HEK293 (cell line): ENCODE measurements around the gene SKOR1.

Source experiments
- CTCF ChIA-PET: fragments of 350-600 bp; formaldehyde crosslinking; extraction: SDS; loops from one replicate; lab custom pipeline; 2021; ENCODE audit warnings: antibody characterized with exemption; lab: Yijun Ruan, JAX
- POLR2A ChIA-PET: fragments of 300-600 bp; formaldehyde crosslinking; extraction: SDS; loops from one replicate; lab custom pipeline; 2020; ENCODE audit warnings: antibody characterized with exemption, inconsistent platforms; lab: Yijun Ruan, JAX
- H3K27ac ChIP-seq: fragments of 200-500 bp; sonication (Bioruptor generic); 2 replicates; pipeline ENCODE4 v1.5.1; 2014; ENCODE audit warnings: low read depth, low read length, control low read depth, inconsistent platforms; ENCODE audit errors: extremely low read depth
- H3K36me3 ChIP-seq, 2 experiments: fragments of 200-500 bp in 1 of 2; sonication (Bioruptor generic) in 1 of 2; 1 replicate in 1 of 2; 2 replicates in 1 of 2; pipeline ENCODE4 v1.5.1; 2014 to 2017; ENCODE audit warnings: inconsistent platforms in 2 of 2, low read length in 2 of 2; ENCODE audit not compliant: control insufficient read depth in 2 of 2, insufficient read depth in 1 of 2
- H3K4me1 ChIP-seq: fragments of 200-500 bp; sonication (Bioruptor generic); 2 replicates; pipeline ENCODE4 v1.5.1; 2014; ENCODE audit warnings: mild to moderate bottlenecking, low read length, inconsistent platforms; ENCODE audit not compliant: control insufficient read depth, insufficient read depth
- H3K4me3 ChIP-seq: 2 replicates; pipeline ENCODE4 v1.5.1; 2011; ENCODE audit warnings: low read depth, mild to moderate bottlenecking, control low read depth, low read length, moderate library complexity
- H3K9me3 ChIP-seq: fragments of 200-500 bp; sonication (Bioruptor generic); 2 replicates; pipeline ENCODE4 v1.5.1; 2014; ENCODE audit warnings: low read depth, low read length, inconsistent platforms; ENCODE audit not compliant: control insufficient read depth, insufficient read depth
- INSM2 ChIP-seq: fragments of 450-650 bp; formaldehyde crosslinking; IDR thresholded peaks from 2 replicates; pipeline ENCODE4 v1.5.1; 2016; ENCODE audit warnings: missing biosample characterization, missing genetic modification characterization
- KLF7 ChIP-seq: fragments of 450-650 bp; formaldehyde crosslinking; IDR thresholded peaks from 2 replicates; pipeline ENCODE4 v1.5.1; 2016; ENCODE audit warnings: missing biosample characterization, missing genetic modification characterization, borderline replicate concordance
- KLF8 ChIP-seq: fragments of 450-650 bp; formaldehyde crosslinking; IDR thresholded peaks from 2 replicates; pipeline ENCODE4 v1.5.1; 2016; ENCODE audit warnings: missing biosample characterization, missing genetic modification characterization
- PBX3 ChIP-seq: sonication (generic); formaldehyde crosslinking; IDR thresholded peaks from 2 replicates; pipeline ENCODE4 v1.8.1; 2022; ENCODE audit warnings: mild to moderate bottlenecking, moderate library complexity, missing genetic modification reagents
- PRDM2 ChIP-seq: fragments of 450-650 bp; formaldehyde crosslinking; IDR thresholded peaks from 2 replicates; pipeline ENCODE4 v1.5.1; 2016; ENCODE audit warnings: missing biosample characterization, missing genetic modification characterization, borderline replicate concordance
- PRDM4 ChIP-seq: fragments of 450-650 bp; formaldehyde crosslinking; IDR thresholded peaks from 2 replicates; pipeline ENCODE4 v1.5.1; 2017; ENCODE audit warnings: missing biosample characterization, missing genetic modification characterization
- ZBTB10 ChIP-seq: fragments of 450-650 bp; formaldehyde crosslinking; IDR thresholded peaks from 2 replicates; pipeline ENCODE4 v1.5.1; 2016; ENCODE audit warnings: missing biosample characterization, missing genetic modification characterization
- ZBTB17 ChIP-seq: fragments of 450-650 bp; formaldehyde crosslinking; IDR thresholded peaks from 2 replicates; pipeline ENCODE4 v1.5.1; 2016; ENCODE audit warnings: missing biosample characterization, missing genetic modification characterization
- ZBTB48 ChIP-seq: fragments of 450-650 bp; formaldehyde crosslinking; IDR thresholded peaks from 2 replicates; pipeline ENCODE4 v1.5.1; 2016; ENCODE audit warnings: missing biosample characterization, missing genetic modification characterization
- ZFP37 ChIP-seq: fragments of 450-650 bp; formaldehyde crosslinking; IDR thresholded peaks from 2 replicates; pipeline ENCODE4 v1.5.1; 2016; ENCODE audit warnings: missing biosample characterization, missing genetic modification characterization
- ZNF140 ChIP-seq: fragments of 450-650 bp; formaldehyde crosslinking; IDR thresholded peaks from 2 replicates; pipeline ENCODE4 v1.5.1; 2016; ENCODE audit warnings: missing biosample characterization, missing genetic modification characterization
- ZNF169 ChIP-seq: fragments of 450-650 bp; formaldehyde crosslinking; IDR thresholded peaks from 2 replicates; pipeline ENCODE4 v1.5.1; 2016; ENCODE audit warnings: missing biosample characterization, missing genetic modification characterization
- ZNF223 ChIP-seq: fragments of 450-650 bp; formaldehyde crosslinking; IDR thresholded peaks from 2 replicates; pipeline ENCODE4 v1.5.1; 2016; ENCODE audit warnings: missing biosample characterization, missing genetic modification characterization
- ZNF280C ChIP-seq: fragments of 450-650 bp; formaldehyde crosslinking; IDR thresholded peaks from 2 replicates; pipeline ENCODE4 v1.5.1; 2016; ENCODE audit warnings: missing biosample characterization, missing genetic modification characterization
- ZNF488 ChIP-seq: fragments of 450-650 bp; formaldehyde crosslinking; IDR thresholded peaks from 2 replicates; pipeline ENCODE4 v1.5.1; 2016; ENCODE audit warnings: missing biosample characterization, missing genetic modification characterization
- ZNF501 ChIP-seq: fragments of 450-650 bp; formaldehyde crosslinking; IDR thresholded peaks from 2 replicates; pipeline ENCODE4 v1.5.1; 2016; ENCODE audit warnings: missing biosample characterization, missing genetic modification characterization
- ZNF510 ChIP-seq: fragments of 450-650 bp; formaldehyde crosslinking; IDR thresholded peaks from 2 replicates; pipeline ENCODE4 v1.5.1; 2018; ENCODE audit warnings: mild to moderate bottlenecking, missing genetic modification characterization, missing biosample characterization; ENCODE audit not compliant: insufficient replicate concordance
- ZNF76 ChIP-seq: fragments of 450-650 bp; formaldehyde crosslinking; IDR thresholded peaks from 2 replicates; pipeline ENCODE4; 2016; ENCODE audit warnings: low read depth, missing biosample characterization, missing genetic modification characterization, borderline replicate concordance
- ZNF843 ChIP-seq: fragments of 450-650 bp; formaldehyde crosslinking; IDR thresholded peaks from 2 replicates; pipeline ENCODE4 v1.5.1; 2016; ENCODE audit warnings: missing biosample characterization, missing genetic modification characterization

SKOR1 gene

GRCh38 chr15:67807141-67807540, 18.2 kb upstream of the SKOR1 start (continued):
- TF ChIP-seq ZNF169 (tag by site-specific recombination) (no peak), ZNF501 (no peak), INSM2 (tag by site-specific recombination) (no peak), ZNF280C (tag by site-specific recombination) (no peak), ZBTB17 (tag by site-specific recombination) (no peak), ZNF843 (tag by site-specific recombination) (no peak), ZFP37 (no peak), ZBTB48 (tag by site-specific recombination) (no peak), KLF8 (tag by site-specific recombination) (no peak), ZNF76 (no peak)

- POLR2A ChIA-PET = no interaction called here
- CTCF ChIA-PET = no interaction called here
- TF ChIP-seq PBX3 (no peak), ZNF488 (tag by site-specific recombination) (no peak), PRDM4 (tag by site-specific recombination) (no peak), KLF7 (tag by site-specific recombination) (no peak), ZNF223 (tag by site-specific recombination) (no peak), ZNF510 (tag by site-specific recombination) (no peak), PRDM2 (no peak), ZBTB10 (tag by site-specific recombination) (no peak), ZNF140 (no peak)
Observed at GRCh38 chr15:67807836-67808235, 17.5 kb upstream of the SKOR1 start.

More at GRCh38 chr15:67807836-67808235, 17.5 kb upstream of the SKOR1 start:
- no peak overlapping the region for H3K27ac ChIP-seq
- H3K4me3 ChIP-seq = no peak overlapping the region
- no peaks in the 10 kb centered on the region for H3K36me3 ChIP-seq
- H3K4me1 ChIP-seq = peaks cover 6% of the 10 kb centered on the region; the same call in 1 of the 2 replicates
- H3K9me3 ChIP-seq = no peaks in the 10 kb centered on the region
